ENCODE results near the gene YAF2.

YAF2 gene

DNA sequence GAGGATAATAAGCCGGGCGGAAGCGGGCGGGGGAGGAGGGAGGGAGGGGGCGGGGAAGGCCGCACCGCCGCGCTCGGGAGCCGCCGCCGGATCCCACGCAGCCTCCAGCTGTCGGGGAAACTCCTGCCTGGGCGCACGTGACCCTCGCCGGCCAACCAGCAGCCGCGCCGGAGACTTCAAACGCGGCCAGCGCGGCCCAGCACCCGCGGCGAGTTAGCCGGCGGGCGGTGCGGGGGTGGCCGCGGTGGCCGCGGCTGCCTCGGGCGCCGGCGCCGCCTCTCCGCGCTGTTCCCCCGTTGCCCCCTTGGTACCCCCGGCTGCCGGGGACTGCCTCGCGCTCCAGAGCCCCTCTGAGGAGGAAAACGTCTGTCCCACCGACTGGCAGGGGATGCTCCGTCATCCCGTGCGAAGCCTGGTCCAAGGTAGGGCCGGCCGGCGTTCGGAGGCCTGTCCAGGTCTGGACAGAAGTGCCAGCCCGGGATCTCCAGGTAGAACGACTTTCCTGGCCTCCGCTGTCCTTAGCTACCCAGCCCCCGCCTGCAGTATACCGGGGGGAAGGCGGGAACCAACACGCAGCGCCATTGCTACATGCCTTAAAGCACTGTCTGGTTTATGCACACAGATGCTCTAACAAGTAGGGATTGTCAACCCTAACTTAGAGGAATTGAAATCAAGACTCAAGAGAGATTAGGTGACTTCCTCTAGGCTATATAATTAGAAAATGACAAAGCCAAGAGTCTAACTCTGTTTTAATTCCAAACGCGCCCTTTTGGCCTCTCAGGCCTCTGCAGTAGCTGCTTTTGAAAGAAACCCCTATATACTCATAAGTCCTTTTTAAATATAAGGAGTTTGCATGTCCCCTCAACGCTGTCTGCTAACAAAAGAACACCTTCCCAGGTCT lies at the start of gene YAF2:
TSS of gene YAF2 (minus strand) at position 9 of the 901 bp plus-strand sequence. CDS start 68 bp downstream, outside the sequence.
- no peak for TF ChIP-seq CTCF (IDR thresholded peaks at IDR 0.05; ENCODE audit: low read depth, low read length, missing control alignments)
- peak within 1 kb of the TSS; percentile 75 for H3K4me3 ChIP-seq (ENCODE audit: low read depth, low read length)
- peak; percentile 51 for DNase-seq (ENCODE audit: low read depth)

GRCh38 chr12:42286741-42287140 lies 48.7 kb upstream of the YAF2 start:
- TF ChIP-seq CTCF (IDR thresholded peaks at IDR 0.05; ENCODE audit: low read depth, low read length, missing control alignments): no peak
- no peak for DNase-seq (ENCODE audit: low read depth)
- H3K4me3 ChIP-seq (ENCODE audit: low read depth, low read length): no peak overlapping the region

DNA sequence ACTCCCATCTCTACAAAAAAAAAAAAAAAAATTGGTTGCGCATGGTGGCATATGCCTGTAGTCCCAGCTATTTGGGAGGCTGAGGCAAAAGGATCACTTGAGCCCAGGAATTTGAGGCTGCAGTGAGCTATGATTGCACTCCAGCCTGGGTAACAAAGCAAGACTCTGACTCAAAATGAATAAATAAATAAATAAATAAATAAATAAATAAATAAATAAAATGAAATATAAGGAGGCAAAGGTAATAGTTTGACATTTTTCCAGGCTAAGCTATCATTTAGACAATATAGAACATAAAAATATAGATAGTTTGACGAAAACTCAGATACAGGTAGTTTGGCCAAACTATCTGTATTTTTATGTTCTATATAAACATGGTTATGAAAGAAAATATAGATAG lies 47.4 kb upstream of the YAF2 start:
- no peak for TF ChIP-seq CTCF (IDR thresholded peaks at IDR 0.05; ENCODE audit: low read depth, low read length, missing control alignments)
- H3K4me3 ChIP-seq (ENCODE audit: low read depth, low read length): no peak overlapping the region
- DNase-seq (ENCODE audit: low read depth): no peak

GRCh38 chr12:42284876-42285275 lies 46.8 kb upstream of the YAF2 start:
- H3K4me3 ChIP-seq (ENCODE audit: low read depth, low read length): no peak overlapping the region
- no peak for DNase-seq (ENCODE audit: low read depth)
- TF ChIP-seq CTCF (IDR thresholded peaks at IDR 0.05; ENCODE audit: low read depth, low read length, missing control alignments): no peak

DNA sequence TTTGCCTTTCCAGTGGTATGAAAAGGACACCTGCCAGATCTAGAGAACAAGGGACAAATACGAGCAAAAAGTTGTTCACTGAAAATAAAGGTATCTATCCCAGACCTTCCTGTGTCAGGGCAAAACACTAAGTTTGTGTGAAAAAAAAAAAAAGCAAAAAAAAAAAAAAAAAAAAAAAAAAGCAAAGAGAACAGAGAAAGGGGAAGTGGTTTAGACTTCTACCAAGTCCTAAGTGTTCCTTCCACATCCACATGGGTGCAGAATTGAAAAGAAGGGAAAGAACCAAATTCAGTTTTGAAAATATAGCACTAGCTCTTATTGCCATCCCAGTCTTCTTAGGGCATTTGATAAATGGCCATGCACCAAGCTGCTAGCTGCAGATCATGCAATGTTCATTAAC lies 46.1 kb upstream of the YAF2 start:
- DNase-seq (ENCODE audit: low read depth): no peak
- peak; percentile 6 for TF ChIP-seq CTCF (IDR thresholded peaks at IDR 0.05; ENCODE audit: low read depth, low read length, missing control alignments)
- no peak overlapping the region for H3K4me3 ChIP-seq (ENCODE audit: low read depth, low read length)

GRCh38 chr12:42283739-42284138 lies 45.7 kb upstream of the YAF2 start:
- TF ChIP-seq CTCF (IDR thresholded peaks at IDR 0.05; ENCODE audit: low read depth, low read length, missing control alignments): no peak

DNA sequence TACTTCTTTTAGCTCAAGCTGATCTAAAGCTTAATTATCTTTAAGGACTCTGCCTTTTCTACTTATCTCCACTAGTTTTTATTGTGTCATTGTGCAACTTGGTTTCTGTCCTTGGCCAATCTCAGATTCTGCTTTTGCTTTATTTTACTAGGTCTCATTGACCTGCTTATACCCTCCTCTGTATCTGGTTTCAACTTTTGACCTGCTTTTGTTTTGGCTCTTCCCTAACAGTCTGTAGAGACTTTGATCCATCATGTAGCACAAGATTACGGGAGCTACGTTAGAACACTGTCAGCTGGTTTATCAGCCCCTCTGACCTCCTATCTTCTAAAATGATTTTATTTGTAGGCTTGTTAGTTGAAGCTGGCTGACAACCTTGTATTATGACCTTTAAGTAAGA lies 44.2 kb upstream of the YAF2 start:
- TF ChIP-seq CTCF (IDR thresholded peaks at IDR 0.05; ENCODE audit: low read depth, low read length, missing control alignments): no peak
- H3K4me3 ChIP-seq (ENCODE audit: low read depth, low read length): no peak overlapping the region
- DNase-seq (ENCODE audit: low read depth): no peak

More at GRCh38 chr12:42283739-42284138, 45.7 kb upstream of the YAF2 start:
- no peak overlapping the region for H3K4me3 ChIP-seq (ENCODE audit: low read depth, low read length)
- DNase-seq (ENCODE audit: low read depth): no peak
